DND-41 (cell line): Measurements from ENCODE around the gene RIT1.

ENCODE experiments used
- EZH2 ChIP-seq: IDR thresholded peaks from 3 replicates; pipeline ENCODE4 v1.6.1; 2012; ENCODE audit warnings: borderline replicate concordance, low read depth, mild to moderate bottlenecking, moderate library complexity, low read length, inconsistent platforms; ENCODE audit not compliant: severe bottlenecking
- TF ChIP-seq, protein P1 (sequence below): IDR thresholded peaks from 2 replicates; pipeline ENCODE4 v1.5.1; 2012; ENCODE audit warnings: borderline replicate concordance, low read length, moderate library complexity, mild to moderate bottlenecking; ENCODE audit not compliant: poor library complexity, severe bottlenecking; ENCODE audit errors: extremely low read depth

- TF ChIP-seq, protein P1, sequence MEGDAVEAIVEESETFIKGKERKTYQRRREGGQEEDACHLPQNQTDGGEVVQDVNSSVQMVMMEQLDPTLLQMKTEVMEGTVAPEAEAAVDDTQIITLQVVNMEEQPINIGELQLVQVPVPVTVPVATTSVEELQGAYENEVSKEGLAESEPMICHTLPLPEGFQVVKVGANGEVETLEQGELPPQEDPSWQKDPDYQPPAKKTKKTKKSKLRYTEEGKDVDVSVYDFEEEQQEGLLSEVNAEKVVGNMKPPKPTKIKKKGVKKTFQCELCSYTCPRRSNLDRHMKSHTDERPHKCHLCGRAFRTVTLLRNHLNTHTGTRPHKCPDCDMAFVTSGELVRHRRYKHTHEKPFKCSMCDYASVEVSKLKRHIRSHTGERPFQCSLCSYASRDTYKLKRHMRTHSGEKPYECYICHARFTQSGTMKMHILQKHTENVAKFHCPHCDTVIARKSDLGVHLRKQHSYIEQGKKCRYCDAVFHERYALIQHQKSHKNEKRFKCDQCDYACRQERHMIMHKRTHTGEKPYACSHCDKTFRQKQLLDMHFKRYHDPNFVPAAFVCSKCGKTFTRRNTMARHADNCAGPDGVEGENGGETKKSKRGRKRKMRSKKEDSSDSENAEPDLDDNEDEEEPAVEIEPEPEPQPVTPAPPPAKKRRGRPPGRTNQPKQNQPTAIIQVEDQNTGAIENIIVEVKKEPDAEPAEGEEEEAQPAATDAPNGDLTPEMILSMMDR: no peak
- no peak for TF ChIP-seq EZH2
Measured at GRCh38 chr1:155944444-155944799, 33.3 kb upstream of the RIT1 start.
